Measurements from ENCODE around the gene ADK.

Gene ADK

DNA sequence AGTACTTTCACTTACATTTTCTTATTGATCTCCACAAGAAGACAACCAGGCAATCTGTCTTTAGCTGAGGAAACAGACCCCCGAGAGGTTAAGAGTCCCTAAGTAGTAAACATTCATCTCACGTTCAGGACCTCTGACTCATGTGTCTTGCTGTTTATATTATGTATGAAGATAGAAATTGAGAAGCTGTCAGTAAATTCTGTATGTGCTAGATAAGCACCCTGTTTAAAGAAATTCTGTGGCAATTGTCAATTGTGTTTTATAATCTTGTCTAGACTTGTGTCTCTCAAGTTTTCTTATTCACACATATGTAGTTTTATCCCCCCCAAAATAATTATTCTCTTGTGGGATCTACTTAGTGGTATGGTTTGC is 14.5 kb downstream of the ADK start:
- no peak overlapping the region for H3K27ac ChIP-seq (ENCODE audit: low read depth, low read length)
- H3K4me1 ChIP-seq (ENCODE audit: insufficient read depth, low read length), result no peaks in the 10 kb centered on the region
- H3K36me3 ChIP-seq (ENCODE audit: insufficient read depth, low read length), result no peaks in the 10 kb centered on the region
- H3K9me3 ChIP-seq (ENCODE audit: insufficient read depth, low read depth, low read length), result no peaks in the 10 kb centered on the region
- H3K4me3 ChIP-seq (ENCODE audit: low read length), result no peak overlapping the region
- 91% methylated on average over 2 of the region's 2 CpGs for WGBS
- no peaks in the 10 kb centered on the region for H3K27me3 ChIP-seq (ENCODE audit: insufficient read depth, low read length)
- no peak overlapping the region for H3K9ac ChIP-seq (ENCODE audit: low read depth, low read length)

DNA sequence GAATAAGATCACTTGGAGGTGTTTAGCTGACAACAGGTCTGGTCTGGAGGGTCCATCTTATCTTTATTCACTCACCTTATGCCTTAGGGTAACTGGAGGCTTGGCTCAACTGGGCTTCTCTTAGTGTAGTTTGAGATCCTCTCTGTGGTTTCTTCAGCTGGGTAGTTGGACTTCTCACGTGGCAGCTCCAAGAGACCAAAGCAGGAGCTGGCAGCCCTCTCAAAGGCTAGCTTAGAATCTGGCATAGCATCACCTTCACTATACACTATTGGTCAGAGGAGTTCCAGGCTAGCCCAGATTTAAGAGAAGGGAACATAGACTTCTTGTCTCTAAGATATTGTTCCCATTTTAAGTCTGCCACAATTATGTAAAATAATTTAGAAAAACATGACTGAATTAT is 16.4 kb downstream of the ADK start:
- WGBS, result 100% methylated on average over 1 of the region's 1 CpG
- Histone ChIP-seq H3K4me1 (ENCODE audit: insufficient read depth, low read length) (no peaks in the 10 kb centered on the region), H3K9ac (ENCODE audit: low read depth, low read length) (no peak overlapping the region), H3K9me3 (ENCODE audit: insufficient read depth, low read depth, low read length) (no peaks in the 10 kb centered on the region), H3K27me3 (ENCODE audit: insufficient read depth, low read length) (no peaks in the 10 kb centered on the region), H3K36me3 (ENCODE audit: insufficient read depth, low read length) (no peaks in the 10 kb centered on the region), H3K27ac (ENCODE audit: low read depth, low read length) (no peak overlapping the region), H3K4me3 (ENCODE audit: low read length) (no peak overlapping the region)

DNA sequence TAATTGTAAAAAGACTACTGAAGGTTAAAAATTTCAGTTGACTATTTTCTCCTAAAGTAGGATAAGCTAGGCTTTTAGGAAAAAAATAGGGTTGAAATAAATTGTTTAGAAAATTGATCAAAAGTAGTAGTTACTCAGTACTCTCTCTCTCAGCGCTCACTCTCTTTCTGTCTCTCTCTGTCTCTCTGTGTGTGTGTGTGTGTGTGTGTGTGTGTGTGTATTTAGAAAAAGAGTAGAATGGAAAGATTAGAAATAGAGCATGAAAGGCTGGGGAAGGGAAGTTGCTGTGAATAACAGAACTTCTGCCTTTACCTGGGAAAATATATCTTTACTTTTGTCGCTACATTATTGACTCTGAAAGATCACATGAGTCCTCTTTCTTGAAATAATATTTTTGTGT is 20.6 kb downstream of the ADK start:
- H3K4me1 ChIP-seq (ENCODE audit: insufficient read depth, low read length), result peaks cover 8% of the 10 kb centered on the region
- no peaks in the 10 kb centered on the region for H3K27me3 ChIP-seq (ENCODE audit: insufficient read depth, low read length)
- H3K9ac ChIP-seq (ENCODE audit: low read depth, low read length), result no peak overlapping the region
- WGBS, result 83% methylated on average over 1 of the region's 2 CpGs
- H3K9me3 ChIP-seq (ENCODE audit: insufficient read depth, low read depth, low read length), result no peaks in the 10 kb centered on the region
- H3K36me3 ChIP-seq (ENCODE audit: insufficient read depth, low read length), result no peaks in the 10 kb centered on the region
- H3K27ac ChIP-seq (ENCODE audit: low read depth, low read length), result no peak overlapping the region
- no peak overlapping the region for H3K4me3 ChIP-seq (ENCODE audit: low read length)

DNA sequence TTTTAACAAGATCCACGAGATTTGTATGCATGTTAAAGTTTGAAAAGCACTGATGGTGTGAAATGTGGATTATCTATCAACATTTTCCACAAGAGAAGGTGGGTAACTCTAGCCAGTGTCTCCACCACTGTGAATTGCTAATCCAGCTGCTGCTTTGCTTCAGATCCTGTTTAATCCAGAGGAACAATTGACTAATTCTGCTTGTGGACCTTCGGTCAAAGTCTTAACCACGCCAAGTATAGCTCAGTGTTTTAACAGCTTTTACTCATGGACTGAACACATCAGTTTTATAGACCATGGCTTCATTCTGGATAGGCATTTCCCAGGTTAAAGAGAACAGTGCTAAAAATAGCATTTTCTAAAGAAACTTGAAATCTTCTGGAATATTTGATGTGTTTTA is 23.5 kb downstream of the ADK start:
- Histone ChIP-seq H3K4me3 (ENCODE audit: low read length) (no peak overlapping the region), H3K9me3 (ENCODE audit: insufficient read depth, low read depth, low read length) (no peaks in the 10 kb centered on the region), H3K27ac (ENCODE audit: low read depth, low read length) (0 out of 2 replicates have a peak overlapping the region, but pooled peaks have one; percentile 10), H3K27me3 (ENCODE audit: insufficient read depth, low read length) (no peaks in the 10 kb centered on the region), H3K9ac (ENCODE audit: low read depth, low read length) (no peak overlapping the region), H3K4me1 (ENCODE audit: insufficient read depth, low read length) (peaks cover 24% of the 10 kb centered on the region), H3K36me3 (ENCODE audit: insufficient read depth, low read length) (no peaks in the 10 kb centered on the region)
- 68% methylated on average over 3 of the region's 3 CpGs for WGBS

DNA sequence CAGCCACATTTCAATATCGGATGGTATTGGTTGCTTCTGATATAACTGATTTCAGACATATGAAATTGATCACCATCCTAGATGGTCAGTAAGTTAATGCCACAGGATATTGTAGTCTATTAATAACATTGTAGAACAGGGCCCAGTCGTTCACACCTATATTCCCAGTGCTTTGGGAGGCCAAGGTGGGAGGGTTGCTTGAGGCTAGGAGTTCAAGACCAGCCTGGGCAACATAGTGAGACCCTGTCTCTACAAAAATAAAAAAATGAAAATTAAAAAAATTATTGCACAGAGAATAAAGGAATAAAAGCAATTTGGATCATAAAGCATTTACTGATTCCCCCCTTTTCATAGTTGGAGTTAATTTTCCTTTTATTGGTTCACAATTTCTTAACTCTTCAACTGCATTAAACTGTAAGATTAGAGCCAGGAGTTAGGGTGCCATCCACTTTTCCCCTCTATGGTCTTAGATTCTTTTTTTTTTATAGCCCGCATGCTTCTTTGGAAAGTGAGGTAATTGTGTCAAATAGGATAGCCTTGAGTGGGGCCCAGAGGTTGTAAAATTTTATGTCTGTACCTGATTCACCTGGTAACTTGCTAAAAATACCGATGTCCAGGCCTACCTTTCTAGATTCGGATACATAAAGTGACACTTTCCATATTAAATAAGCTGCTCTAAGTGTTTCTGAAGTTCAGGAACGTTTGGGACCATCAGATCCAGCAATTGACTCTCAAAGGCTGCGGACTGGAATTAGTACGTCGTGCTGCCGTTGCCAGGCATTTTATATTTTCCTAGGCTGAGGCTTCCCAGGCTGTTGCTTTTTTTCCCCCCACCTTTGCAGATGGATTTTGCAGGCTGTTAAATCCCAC is 24.7 kb downstream of the ADK start:
- H3K4me1 ChIP-seq (ENCODE audit: insufficient read depth, low read length), result peaks cover 25% of the 10 kb centered on the region
- peak overlapping the region; percentile 96 for H3K27ac ChIP-seq (ENCODE audit: low read depth, low read length)
- H3K27me3 ChIP-seq (ENCODE audit: insufficient read depth, low read length), result no peaks in the 10 kb centered on the region
- H3K9me3 ChIP-seq (ENCODE audit: insufficient read depth, low read depth, low read length), result no peaks in the 10 kb centered on the region
- WGBS, result 31% methylated on average over 9 of the region's 10 CpGs
- H3K36me3 ChIP-seq (ENCODE audit: insufficient read depth, low read length), result no peaks in the 10 kb centered on the region
- peak overlapping the region; percentile 91 for H3K4me3 ChIP-seq (ENCODE audit: low read length)
- peak overlapping the region; percentile 89 for H3K9ac ChIP-seq (ENCODE audit: low read depth, low read length)

DNA sequence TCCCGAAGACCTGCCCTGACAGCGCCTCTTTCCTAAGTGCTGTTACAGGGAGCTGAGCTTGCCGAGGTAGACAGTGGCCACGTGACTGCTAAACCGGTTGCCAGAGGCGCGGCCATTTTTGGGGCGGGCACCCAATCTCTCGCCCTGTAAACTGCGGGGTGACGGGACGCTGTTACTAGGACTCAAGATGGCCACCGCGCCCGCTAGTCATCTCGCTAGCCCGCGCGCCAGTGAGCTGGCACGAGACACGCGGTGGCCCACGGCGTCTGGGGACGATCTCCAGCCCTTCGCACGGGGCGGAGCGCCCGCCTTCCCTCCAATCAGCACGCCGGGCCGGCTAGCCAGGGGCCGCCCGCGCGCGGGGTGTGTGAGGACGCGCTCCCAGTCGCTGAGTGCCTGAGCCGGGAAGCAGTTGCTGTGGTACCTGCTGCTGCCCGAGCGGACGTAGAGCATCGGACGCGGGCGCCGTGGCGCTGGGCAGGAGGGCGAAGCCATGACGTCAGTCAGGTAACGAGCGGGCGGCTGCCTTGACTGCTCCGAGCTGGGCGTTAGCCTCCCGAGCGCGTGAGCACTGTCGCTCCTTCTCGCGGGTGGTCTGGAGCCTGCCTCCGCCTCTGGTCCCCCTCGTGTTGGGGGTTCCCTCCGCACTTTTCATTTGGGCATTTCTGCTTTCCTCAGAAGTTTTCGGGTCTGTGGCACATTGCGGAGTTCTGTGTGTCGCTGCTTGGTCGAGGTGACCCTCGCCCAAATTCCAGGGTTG is 25.5 kb downstream of the ADK start:
- under 1% methylated on average over 72 of the region's 72 CpGs for WGBS
- peak overlapping the region; percentile 89 for H3K9ac ChIP-seq (ENCODE audit: low read depth, low read length)
- peak overlapping the region; percentile 96 for H3K27ac ChIP-seq (ENCODE audit: low read depth, low read length)

DNA sequence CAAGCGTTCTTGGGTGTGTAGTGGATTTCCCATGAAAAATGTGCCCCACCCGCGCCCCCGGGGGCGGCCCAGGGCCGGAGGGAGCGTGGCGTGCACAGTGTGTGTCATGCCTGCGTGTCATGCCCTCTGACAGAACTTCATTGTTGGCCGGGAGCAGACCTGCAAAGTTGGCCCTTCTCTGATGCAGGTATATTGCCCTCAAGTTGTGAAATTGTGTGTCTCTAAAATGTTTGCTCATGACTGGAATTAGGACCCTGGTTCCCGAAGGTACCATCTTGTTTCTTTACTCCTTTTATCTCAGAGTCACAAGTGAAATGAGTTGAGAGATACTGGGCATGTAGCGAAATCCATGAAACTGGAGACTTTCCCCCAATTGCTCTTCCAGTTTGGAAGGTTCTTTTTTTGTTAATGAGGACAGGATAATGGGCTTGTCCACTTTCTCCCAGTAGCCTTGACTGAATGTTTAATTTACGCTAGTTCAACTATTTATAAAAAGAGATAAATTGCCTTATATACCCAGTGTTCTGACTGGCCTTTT is 26.2 kb downstream of the ADK start:
- peak overlapping the region; percentile 91 for H3K4me3 ChIP-seq (ENCODE audit: low read length)
- peak overlapping the region; percentile 89 for H3K9ac ChIP-seq (ENCODE audit: low read depth, low read length)
- H3K27ac ChIP-seq (ENCODE audit: low read depth, low read length), result peak overlapping the region; percentile 96
- no peaks in the 10 kb centered on the region for H3K9me3 ChIP-seq (ENCODE audit: insufficient read depth, low read depth, low read length)
- no peaks in the 10 kb centered on the region for H3K36me3 ChIP-seq (ENCODE audit: insufficient read depth, low read length)
- peaks cover 35% of the 10 kb centered on the region for H3K4me1 ChIP-seq (ENCODE audit: insufficient read depth, low read length)
- H3K27me3 ChIP-seq (ENCODE audit: insufficient read depth, low read length), result no peaks in the 10 kb centered on the region
- WGBS, result 10% methylated on average over 12 of the region's 13 CpGs

More for the DNA sequence above, 25.5 kb downstream of the ADK start:
- Histone ChIP-seq H3K4me1 (ENCODE audit: insufficient read depth, low read length) (peaks cover 33% of the 10 kb centered on the region), H3K4me3 (ENCODE audit: low read length) (peak overlapping the region; percentile 91), H3K9me3 (ENCODE audit: insufficient read depth, low read depth, low read length) (no peaks in the 10 kb centered on the region), H3K36me3 (ENCODE audit: insufficient read depth, low read length) (no peaks in the 10 kb centered on the region), H3K27me3 (ENCODE audit: insufficient read depth, low read length) (no peaks in the 10 kb centered on the region)

DNA sequence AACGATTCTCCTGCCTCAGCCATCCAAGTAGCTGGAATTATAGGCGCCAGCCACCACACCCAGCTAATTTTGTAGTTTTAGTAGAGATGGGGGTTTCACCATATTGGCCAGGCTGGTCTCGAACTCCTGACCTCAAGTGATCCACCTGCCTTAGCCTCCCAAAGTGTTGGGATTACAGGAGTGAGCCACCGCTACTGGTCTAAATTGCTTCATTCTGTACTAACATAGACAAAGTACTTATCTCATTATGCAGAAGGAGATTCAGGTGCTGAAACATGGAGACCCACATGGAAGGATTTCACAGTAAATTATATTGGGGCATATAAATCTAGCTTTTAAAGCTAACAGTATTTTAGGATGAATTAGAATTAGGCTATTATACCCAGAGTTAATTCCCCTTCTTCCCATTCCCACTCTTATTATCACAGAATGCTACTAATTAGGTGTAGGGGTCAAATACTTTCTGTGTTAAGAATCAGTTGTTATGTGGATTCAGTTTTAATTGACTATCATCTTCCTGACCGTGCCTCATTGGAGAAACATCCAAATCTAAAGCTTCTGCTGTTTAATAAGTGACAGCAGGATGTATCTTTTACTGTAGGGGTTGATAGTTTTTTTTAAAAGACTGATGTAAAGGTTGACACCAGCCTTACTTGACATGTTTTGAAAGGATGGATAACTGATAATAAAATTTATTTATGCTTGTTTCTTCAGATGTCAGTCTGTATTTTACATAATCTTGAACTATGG is 27.2 kb downstream of the ADK start:
- Histone ChIP-seq H3K27ac (ENCODE audit: low read depth, low read length) (no peak overlapping the region), H3K9ac (ENCODE audit: low read depth, low read length) (no peak overlapping the region), H3K36me3 (ENCODE audit: insufficient read depth, low read length) (no peaks in the 10 kb centered on the region), H3K9me3 (ENCODE audit: insufficient read depth, low read depth, low read length) (no peaks in the 10 kb centered on the region), H3K27me3 (ENCODE audit: insufficient read depth, low read length) (no peaks in the 10 kb centered on the region), H3K4me1 (ENCODE audit: insufficient read depth, low read length) (peaks cover 35% of the 10 kb centered on the region), H3K4me3 (ENCODE audit: low read length) (no peak overlapping the region)
- WGBS, result 84% methylated on average over 5 of the region's 5 CpGs

DNA sequence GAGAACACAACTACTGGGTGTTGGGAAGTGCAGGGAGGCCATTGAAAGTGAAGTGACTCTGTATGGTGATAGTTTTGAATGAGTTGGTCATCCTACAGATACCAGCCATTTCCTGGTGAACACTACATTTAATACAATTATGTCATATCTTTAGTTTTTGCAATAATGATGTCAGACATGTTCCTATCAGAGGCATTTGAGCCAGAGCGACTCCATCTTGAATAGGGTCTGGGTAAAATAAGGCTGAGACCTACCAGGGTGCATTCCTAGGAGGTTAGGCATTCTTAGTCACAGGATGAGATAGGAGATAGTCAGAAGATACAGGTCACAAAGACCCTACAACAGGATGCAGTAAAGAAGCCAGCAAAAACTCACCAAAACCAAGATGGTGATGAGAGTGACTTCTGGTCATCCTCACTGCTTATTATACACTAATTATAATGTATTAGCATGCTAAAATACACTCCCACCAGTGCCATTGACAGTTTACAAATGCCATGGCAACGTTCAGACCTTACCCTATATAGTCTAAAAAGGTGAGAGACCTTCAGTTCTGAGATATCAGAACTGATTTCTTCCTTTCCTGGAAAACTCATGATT is 28.2 kb downstream of the ADK start:
- no peaks in the 10 kb centered on the region for H3K27me3 ChIP-seq (ENCODE audit: insufficient read depth, low read length)
- no peaks in the 10 kb centered on the region for H3K36me3 ChIP-seq (ENCODE audit: insufficient read depth, low read length)
- peaks cover 35% of the 10 kb centered on the region for H3K4me1 ChIP-seq (ENCODE audit: insufficient read depth, low read length)
- no peaks in the 10 kb centered on the region for H3K9me3 ChIP-seq (ENCODE audit: insufficient read depth, low read depth, low read length)
- H3K4me3 ChIP-seq (ENCODE audit: low read length), result no peak overlapping the region
- no peak overlapping the region for H3K27ac ChIP-seq (ENCODE audit: low read depth, low read length)
- WGBS, result 87% methylated on average over 2 of the region's 2 CpGs
- no peak overlapping the region for H3K9ac ChIP-seq (ENCODE audit: low read depth, low read length)

DNA sequence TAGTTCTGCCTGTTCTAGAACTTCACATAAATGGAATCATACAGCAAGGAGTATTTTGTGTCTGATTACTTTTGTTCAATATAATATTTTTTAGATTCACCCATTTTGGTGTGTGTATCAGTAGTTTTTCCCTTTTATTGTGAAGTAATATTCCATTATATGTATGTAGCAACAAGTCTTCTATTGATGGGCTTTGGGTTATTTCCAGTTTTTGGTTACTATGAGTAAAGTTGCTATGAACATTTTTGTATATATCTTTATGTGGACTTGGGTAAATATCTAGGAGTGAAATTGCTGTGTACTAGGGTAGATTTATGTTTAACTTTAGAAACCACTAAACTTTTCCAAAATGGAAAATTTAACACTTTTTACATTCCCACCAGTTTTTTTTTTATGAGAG is 35.7 kb downstream of the ADK start:
- no peak overlapping the region for H3K27ac ChIP-seq (ENCODE audit: low read depth, low read length)
- H3K27me3 ChIP-seq (ENCODE audit: insufficient read depth, low read length), result no peaks in the 10 kb centered on the region
- peaks cover 14% of the 10 kb centered on the region for H3K4me1 ChIP-seq (ENCODE audit: insufficient read depth, low read length)
- no peak overlapping the region for H3K9ac ChIP-seq (ENCODE audit: low read depth, low read length)
- no peaks in the 10 kb centered on the region for H3K36me3 ChIP-seq (ENCODE audit: insufficient read depth, low read length)
- H3K9me3 ChIP-seq (ENCODE audit: insufficient read depth, low read depth, low read length), result no peaks in the 10 kb centered on the region
- no peak overlapping the region for H3K4me3 ChIP-seq (ENCODE audit: low read length)
